ENCODE measurements around the gene DLGAP1. TPM values are rescaled to one million over a fixed set of nuclear protein-coding genes. Genes with fewer than 3 reads are reported as not detected.

The DLGAP1 gene
- total and polyA plus RNA-seq, 2 of the 4 experiments (the other 2 are of a cell fraction): under 0.01 to 0.09 TPM

DNA sequence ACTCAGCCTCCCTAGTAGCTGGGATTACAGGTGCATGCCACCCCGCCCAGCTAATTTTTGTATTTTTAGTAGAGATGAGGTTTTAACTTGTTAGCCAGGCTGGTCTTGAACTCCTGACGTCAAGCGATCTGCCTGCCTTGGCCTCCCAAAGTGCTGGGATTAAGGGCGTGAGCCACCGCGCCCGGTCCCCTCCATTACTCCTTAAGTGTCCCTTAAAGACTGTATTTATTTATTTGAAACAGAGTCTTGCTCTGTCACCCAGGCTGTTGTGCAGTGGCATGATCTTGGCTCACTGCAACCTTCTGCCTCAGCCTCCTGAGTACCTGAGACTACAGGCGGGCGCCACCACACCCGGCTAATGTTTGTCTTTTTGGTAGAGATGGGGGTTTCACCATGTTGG, 856.5 kb downstream of the DLGAP1 start:
- no peaks in the 10 kb centered on the region for H4K20me1 ChIP-seq (ENCODE audit: insufficient read depth, low read length)
- dilution Hi-C loops (cut with HindIII; ENCODE audit: low sequenced_read_pairs, unreplicated experiment): no loop called here

More for the DNA sequence above, 856.5 kb downstream of the DLGAP1 start:
- Histone ChIP-seq H3K9ac (ENCODE audit: low read depth, low read length) (no peak overlapping the region), H3K79me1 (ENCODE audit: low read depth in 1 of 2, low read length in 2 of 2) (peaks cover 8 to 60% of the 10 kb centered on the region in 2 experiments), H3K27ac (ENCODE audit: insufficient read depth, low read length) (no peak overlapping the region), H3K9me1 (ENCODE audit: insufficient read depth, low read length) (peaks cover 10% of the 10 kb centered on the region), H3K4me2 (ENCODE audit: low read depth, low read length) (no peak overlapping the region), H2BK20ac (ENCODE audit: low read depth, low read length) (no peak overlapping the region), H4K91ac (ENCODE audit: insufficient read depth, low read depth, low read length) (no peak overlapping the region), H2AFZ (replicated peaks; ENCODE audit: low read length, poor library complexity) (no peak overlapping the region), H3K4me1 (ENCODE audit: control insufficient read depth, insufficient read depth, low read length) (peaks cover 23% of the 10 kb centered on the region), H3K23ac (ENCODE audit: low read depth, low read length) (no peak overlapping the region), H2BK120ac (ENCODE audit: low read depth, low read length) (no peak overlapping the region), H2AK5ac (ENCODE audit: low read depth, low read length) (no peak overlapping the region; the same call in 1 of the 2 replicates), H3K14ac (replicated peaks; ENCODE audit: low read depth, low read length) (no peak overlapping the region), H3K56ac (ENCODE audit: extremely low read depth, insufficient read depth, low read length) (no peak overlapping the region), H4K8ac (ENCODE audit: low read depth in 2 of 2, low read length in 2 of 2) (no peak overlapping the region), H3K18ac (ENCODE audit: low read depth, low read length) (no peak overlapping the region), H3K36me3 (ENCODE audit: control insufficient read depth, insufficient read depth, low read length) (peaks cover 6% of the 10 kb centered on the region; the same call in 1 of the 2 replicates), H3K4me3 (ENCODE audit: insufficient read depth, low read depth, low read length) (no peak overlapping the region), H2BK15ac (ENCODE audit: low read depth, low read length) (no peak overlapping the region), H3K4ac (ENCODE audit: low read depth, low read length) (no peak overlapping the region), H3K9me3 (ENCODE audit: control insufficient read depth, insufficient read depth, low read length) (no peaks in the 10 kb centered on the region), H2AK9ac (replicated peaks; ENCODE audit: low read depth, low read length, poor library complexity) (no peak overlapping the region), H3K27me3 (ENCODE audit: control insufficient read depth, insufficient read depth, low read length) (no peaks in the 10 kb centered on the region), H4K5ac (ENCODE audit: low read depth, low read length) (no peak overlapping the region), H2BK5ac (ENCODE audit: low read depth, low read length, poor library complexity, severe bottlenecking) (no peak overlapping the region)
- no CpG with 5 or more reads among the region's 10 CpGs for WGBS, 2 experiments (ENCODE audit: extremely low coverage in 2 of 2, insufficient read length in 1 of 2)
- BruUV-seq (replicated peaks): no TSS peak
- no peak for ATAC-seq (ENCODE audit: low read depth)
- ChIA-PET POLR2A (ENCODE audit: unreplicated experiment) (interaction anchor here (0.6 kb wide), 1 partner anchor 147 kb away, joined by 8 read pairs; no protein-coding TSS in a partner anchor), CTCF (no interaction called here)
- no peak for DNase-seq
- TF ChIP-seq, protein P1, sequence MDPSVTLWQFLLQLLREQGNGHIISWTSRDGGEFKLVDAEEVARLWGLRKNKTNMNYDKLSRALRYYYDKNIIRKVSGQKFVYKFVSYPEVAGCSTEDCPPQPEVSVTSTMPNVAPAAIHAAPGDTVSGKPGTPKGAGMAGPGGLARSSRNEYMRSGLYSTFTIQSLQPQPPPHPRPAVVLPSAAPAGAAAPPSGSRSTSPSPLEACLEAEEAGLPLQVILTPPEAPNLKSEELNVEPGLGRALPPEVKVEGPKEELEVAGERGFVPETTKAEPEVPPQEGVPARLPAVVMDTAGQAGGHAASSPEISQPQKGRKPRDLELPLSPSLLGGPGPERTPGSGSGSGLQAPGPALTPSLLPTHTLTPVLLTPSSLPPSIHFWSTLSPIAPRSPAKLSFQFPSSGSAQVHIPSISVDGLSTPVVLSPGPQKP (IDR thresholded peaks at IDR 0.05; ENCODE audit: borderline replicate concordance, low read depth, low read length): no peak
- TF ChIP-seq, protein P2, sequence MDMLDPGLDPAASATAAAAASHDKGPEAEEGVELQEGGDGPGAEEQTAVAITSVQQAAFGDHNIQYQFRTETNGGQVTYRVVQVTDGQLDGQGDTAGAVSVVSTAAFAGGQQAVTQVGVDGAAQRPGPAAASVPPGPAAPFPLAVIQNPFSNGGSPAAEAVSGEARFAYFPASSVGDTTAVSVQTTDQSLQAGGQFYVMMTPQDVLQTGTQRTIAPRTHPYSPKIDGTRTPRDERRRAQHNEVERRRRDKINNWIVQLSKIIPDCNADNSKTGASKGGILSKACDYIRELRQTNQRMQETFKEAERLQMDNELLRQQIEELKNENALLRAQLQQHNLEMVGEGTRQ (IDR thresholded peaks at IDR 0.05; ENCODE audit: low read depth, low read length): no peak
- TF ChIP-seq RCOR1 (IDR thresholded peaks at IDR 0.05; ENCODE audit: insufficient replicate concordance, low read length) (no peak), RFX5 (IDR thresholded peaks at IDR 0.05; ENCODE audit: low read depth, low read length) (no peak), CHD1 (IDR thresholded peaks at IDR 0.05; ENCODE audit: low read depth, low read length) (no peak)
- intact Hi-C loops (cut with micrococcal nuclease): loop anchor here (5.0 kb wide), 1 partner anchor 399 kb away; no protein-coding TSS in a partner anchor
- in situ Hi-C loops (cut with MboI; ENCODE audit: low sequenced_read_pairs): loop anchor here (5.0 to 10.0 kb wide), 3 partner anchors 66 to 316 kb away; partner anchors contain the start of gene TGIF1
